ENCODE results near the gene IGFLR1. TPM values are rescaled to one million over a fixed set of nuclear protein-coding genes. Genes with fewer than 3 reads are reported as not detected.
"Not testable (repeated sequence)": the region's sequence is repeated elsewhere in the genome, so short reads cannot be mapped to it uniquely, and the experiment has no call there.

Gene IGFLR1
- total and polyA plus RNA-seq, 2 experiments from 2014 or later: 2.6 to 5.5 TPM

- Histone ChIP-seq H3K9me3 (ENCODE audit: low read depth) (no peaks in the 10 kb centered on the region), H3K27ac (no peak overlapping the region), H3K4me3 (peak overlapping the region; percentile 99), H3K27me3 (no peaks in the 10 kb centered on the region), H3K4me1 (ENCODE audit: low read depth) (no peaks in the 10 kb centered on the region), H3K36me3 (no peaks in the 10 kb centered on the region)
- TF ChIP-seq, protein P1, sequence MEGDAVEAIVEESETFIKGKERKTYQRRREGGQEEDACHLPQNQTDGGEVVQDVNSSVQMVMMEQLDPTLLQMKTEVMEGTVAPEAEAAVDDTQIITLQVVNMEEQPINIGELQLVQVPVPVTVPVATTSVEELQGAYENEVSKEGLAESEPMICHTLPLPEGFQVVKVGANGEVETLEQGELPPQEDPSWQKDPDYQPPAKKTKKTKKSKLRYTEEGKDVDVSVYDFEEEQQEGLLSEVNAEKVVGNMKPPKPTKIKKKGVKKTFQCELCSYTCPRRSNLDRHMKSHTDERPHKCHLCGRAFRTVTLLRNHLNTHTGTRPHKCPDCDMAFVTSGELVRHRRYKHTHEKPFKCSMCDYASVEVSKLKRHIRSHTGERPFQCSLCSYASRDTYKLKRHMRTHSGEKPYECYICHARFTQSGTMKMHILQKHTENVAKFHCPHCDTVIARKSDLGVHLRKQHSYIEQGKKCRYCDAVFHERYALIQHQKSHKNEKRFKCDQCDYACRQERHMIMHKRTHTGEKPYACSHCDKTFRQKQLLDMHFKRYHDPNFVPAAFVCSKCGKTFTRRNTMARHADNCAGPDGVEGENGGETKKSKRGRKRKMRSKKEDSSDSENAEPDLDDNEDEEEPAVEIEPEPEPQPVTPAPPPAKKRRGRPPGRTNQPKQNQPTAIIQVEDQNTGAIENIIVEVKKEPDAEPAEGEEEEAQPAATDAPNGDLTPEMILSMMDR (IDR thresholded peaks at IDR 0.05; ENCODE audit: low read depth, low read length): no peak
- DNase-seq (ENCODE audit: low read depth in 1 of 2, low spot score in 1 of 2): no peak
These were observed 34.0 kb upstream of the IGFLR1 start for GRCh38 chr19:35776102-35776788.

DNA sequence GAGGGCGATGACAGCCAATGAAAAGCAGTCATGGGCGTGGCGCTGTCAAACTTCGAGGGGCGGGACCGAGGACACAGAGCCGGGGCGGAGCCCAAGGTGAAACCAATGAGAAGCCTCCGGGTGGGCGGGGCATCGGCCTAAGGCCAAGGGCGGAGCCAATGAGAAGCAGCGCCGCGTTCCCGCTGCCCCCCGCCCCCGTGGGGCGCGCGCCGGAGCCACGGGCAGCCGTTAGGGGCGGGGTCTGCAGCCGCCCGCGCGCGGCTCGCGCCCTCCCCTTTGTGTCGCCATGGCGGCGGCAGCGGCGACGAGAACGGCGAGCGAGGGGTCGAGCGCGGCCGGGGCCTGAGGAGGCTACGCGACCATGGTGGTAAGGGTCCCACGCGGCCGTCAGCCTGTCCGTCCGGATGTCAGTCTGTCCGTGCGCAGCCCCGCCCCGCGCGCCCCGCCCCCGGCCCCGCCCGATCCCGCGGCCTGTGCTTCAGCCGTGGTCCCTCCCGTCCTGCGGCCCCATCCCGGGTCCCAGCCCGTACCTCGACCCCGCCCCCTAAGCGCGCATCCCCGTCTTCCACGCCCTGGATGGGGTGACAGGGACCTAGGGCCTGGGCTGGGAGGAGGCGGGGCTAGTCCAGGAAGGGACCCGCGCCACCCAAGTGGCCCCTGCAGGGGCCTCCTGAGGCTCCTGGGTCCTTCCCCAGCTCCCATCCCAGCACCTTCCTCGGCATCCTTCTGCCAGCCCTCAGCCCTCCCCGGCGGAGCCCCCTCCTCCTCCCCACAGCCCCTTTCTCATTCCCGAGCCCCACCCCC, 33.2 kb upstream of the IGFLR1 start, which contains the start of gene ARHGAP33:
Gene ARHGAP33, plus strand, starts transcription at position 267 of the 804 bp plus-strand sequence. Its CDS starts 95 bp downstream, at position 362.
- H3K27me3 ChIP-seq: no peaks in the 10 kb centered on the region
- peak within 1 kb of the TSS; percentile 99 for H3K4me3 ChIP-seq
- peak; percentile 97 to 100 for DNase-seq (ENCODE audit: low read depth in 1 of 2, low spot score in 1 of 2)
- no peaks in the 10 kb centered on the region for H3K4me1 ChIP-seq (ENCODE audit: low read depth)
- H3K36me3 ChIP-seq: no peaks in the 10 kb centered on the region
- no peak within 1 kb of the TSS for H3K27ac ChIP-seq
- H3K9me3 ChIP-seq (ENCODE audit: low read depth): no peaks in the 10 kb centered on the region
- TF ChIP-seq, protein P1 (IDR thresholded peaks at IDR 0.05; ENCODE audit: low read depth, low read length): no peak

DNA sequence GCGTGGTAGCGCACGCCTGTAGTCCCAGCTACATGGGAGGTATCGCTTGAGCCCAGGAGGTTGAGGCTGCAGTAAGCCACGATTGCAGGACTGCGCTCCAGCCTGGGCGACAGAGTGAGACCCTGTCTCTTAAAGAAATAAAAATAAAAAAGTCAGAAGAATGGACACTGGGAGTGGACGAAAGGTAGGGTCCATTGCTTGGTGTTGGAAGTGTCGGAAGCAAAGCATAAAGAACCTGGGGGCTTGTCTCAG, 32.7 kb upstream of the IGFLR1 start:
- DNase-seq (ENCODE audit: low read depth in 1 of 2, low spot score in 1 of 2): no peak
- Histone ChIP-seq H3K9me3 (ENCODE audit: low read depth) (no peaks in the 10 kb centered on the region), H3K27ac (no peak overlapping the region), H3K4me1 (ENCODE audit: low read depth) (no peaks in the 10 kb centered on the region), H3K36me3 (no peaks in the 10 kb centered on the region), H3K4me3 (peak overlapping the region; percentile 99), H3K27me3 (no peaks in the 10 kb centered on the region)
- TF ChIP-seq, protein P1 (IDR thresholded peaks at IDR 0.05; ENCODE audit: low read depth, low read length): no peak

DNA sequence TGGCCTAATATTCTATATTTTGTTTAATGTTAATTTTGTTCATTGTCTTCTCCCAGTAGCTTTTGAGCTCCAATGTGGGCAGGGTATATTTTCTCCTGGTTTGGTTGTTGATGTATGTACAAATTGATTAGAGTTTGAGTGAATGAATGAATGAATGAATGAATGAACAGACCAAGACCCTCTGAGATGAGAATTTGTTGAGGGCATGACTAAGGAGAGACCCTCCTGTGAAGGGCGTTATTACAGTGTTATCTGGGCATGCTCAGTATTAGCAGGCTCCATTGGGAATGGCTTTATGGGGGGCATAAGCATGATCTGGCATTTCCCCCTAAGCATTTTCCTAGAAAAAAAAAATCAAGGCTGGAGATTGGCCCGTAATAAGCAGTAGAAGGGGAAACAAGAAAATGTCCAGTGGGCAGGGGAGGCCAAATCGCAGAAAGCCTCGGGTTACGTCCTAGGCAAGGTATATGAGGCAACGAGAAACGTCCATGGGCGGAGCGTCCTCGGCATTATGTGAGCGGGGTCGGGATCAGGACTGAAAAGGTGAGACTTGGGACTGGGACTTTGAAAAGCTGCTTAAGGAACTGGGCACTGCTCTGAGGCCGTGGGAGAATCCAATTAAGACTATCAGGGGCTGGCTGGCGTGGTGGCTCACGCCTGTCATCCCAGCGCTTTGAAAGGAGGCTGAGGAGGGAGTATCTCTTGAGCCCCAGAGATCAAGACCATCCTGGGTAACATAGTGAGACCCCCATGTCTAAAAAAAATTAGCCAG, 32.2 kb upstream of the IGFLR1 start:
- H3K4me3 ChIP-seq: peak overlapping the region; percentile 99
- H3K27me3 ChIP-seq: no peaks in the 10 kb centered on the region
- no peaks in the 10 kb centered on the region for H3K4me1 ChIP-seq (ENCODE audit: low read depth)
- H3K27ac ChIP-seq: no peak overlapping the region
- DNase-seq (ENCODE audit: low read depth in 1 of 2, low spot score in 1 of 2): no peak
- no peaks in the 10 kb centered on the region for H3K9me3 ChIP-seq (ENCODE audit: low read depth)
- TF ChIP-seq, protein P1 (IDR thresholded peaks at IDR 0.05; ENCODE audit: low read depth, low read length): no peak
- no peaks in the 10 kb centered on the region for H3K36me3 ChIP-seq

- Histone ChIP-seq H3K27me3 (no peaks in the 10 kb centered on the region), H3K4me3 (no peak overlapping the region), H3K9me3 (ENCODE audit: low read depth) (no peaks in the 10 kb centered on the region), H3K27ac (no peak overlapping the region), H3K4me1 (ENCODE audit: low read depth) (peaks cover 1% of the 10 kb centered on the region), H3K36me3 (no peaks in the 10 kb centered on the region)
- TF ChIP-seq, protein P1 (IDR thresholded peaks at IDR 0.05; ENCODE audit: low read depth, low read length): no peak
- DNase-seq (ENCODE audit: low read depth in 1 of 2, low spot score in 1 of 2): peak in 1 of 2 donors; percentile 72
These were observed 31.0 kb upstream of the IGFLR1 start for GRCh38 chr19:35773020-35773806.

DNA sequence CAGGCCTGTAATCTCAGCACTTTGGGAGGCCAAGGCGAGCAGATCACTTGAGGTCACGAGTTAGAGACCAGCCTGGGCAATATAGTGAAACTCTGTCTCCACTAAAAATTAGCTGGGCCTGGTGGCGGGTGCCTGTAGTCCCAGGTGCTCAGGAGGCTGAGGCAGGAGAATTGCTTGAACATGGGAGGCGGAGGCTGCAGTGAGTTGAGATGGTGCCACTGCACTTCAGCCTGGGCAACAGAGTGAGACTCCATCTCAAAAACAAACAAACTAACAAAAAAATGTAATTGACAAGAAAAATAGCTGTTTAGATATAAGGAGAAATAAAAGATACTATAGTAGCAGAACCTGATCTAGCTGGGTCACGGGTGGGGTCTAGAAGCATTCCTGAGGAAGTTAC, 30.1 kb upstream of the IGFLR1 start:
- not testable (repeated sequence) for H3K27me3 ChIP-seq; H3K4me1 ChIP-seq (ENCODE audit: low read depth); H3K36me3 ChIP-seq; H3K27ac ChIP-seq; DNase-seq (ENCODE audit: low read depth in 1 of 2, low spot score in 1 of 2); H3K4me3 ChIP-seq; H3K9me3 ChIP-seq (ENCODE audit: low read depth)

All from cardiac muscle cell (in vitro differentiated cells and primary cell).